Keratinocyte (primary cell): ENCODE data around the gene MEF2A. TPM values are rescaled to one million over a fixed set of nuclear protein-coding genes. Genes with fewer than 3 reads are reported as not detected.

Experiments
- DNase-seq: peaks from one replicate; pipeline ENCODE4 v3.0.0-alpha.2; 2011; ENCODE audit warnings: low read depth, missing footprints, low spot score
- FAIRE-seq: peaks from 2 replicates; lab custom pipeline; 2011; peaks lifted over from hg19 to GRCh38; lab: Jason Lieb, UNC
- H2AFZ ChIP-seq: 2 replicates; pipeline ENCODE4 v1.6.0; 2012; ENCODE audit warnings: low read length, control low read depth, inconsistent platforms; ENCODE audit not compliant: control insufficient read depth
- H3K27ac ChIP-seq: 2 replicates; pipeline ENCODE4 v1.5.1; 2011; ENCODE audit warnings: low read length; ENCODE audit not compliant: control insufficient read depth, insufficient read depth
- H3K27me3 ChIP-seq: 3 replicates; pipeline ENCODE4 v1.6.0; 2011; ENCODE audit warnings: low read length; ENCODE audit not compliant: control insufficient read depth, insufficient read depth; ENCODE audit errors: extremely low read depth
- H3K36me3 ChIP-seq, 2 experiments: 2 replicates in 1 of 2; 3 replicates in 1 of 2; pipeline ENCODE4 v1.5.1; 2011; ENCODE audit warnings: low read length in 2 of 2, mild to moderate bottlenecking in 1 of 2; ENCODE audit not compliant: control insufficient read depth in 2 of 2, insufficient read depth in 2 of 2; ENCODE audit errors: extremely low read depth in 1 of 2
- H3K4me1 ChIP-seq: 3 replicates; pipeline ENCODE4 v1.5.1; 2011; ENCODE audit warnings: low read length; ENCODE audit not compliant: control insufficient read depth, insufficient read depth; ENCODE audit errors: extremely low read depth
- H3K4me2 ChIP-seq: 3 replicates; pipeline ENCODE4 v1.6.0; 2011; ENCODE audit warnings: low read depth, low read length; ENCODE audit not compliant: control insufficient read depth, insufficient read depth; ENCODE audit errors: extremely low read depth
- H3K4me3 ChIP-seq, 3 experiments: fragments of 200-600 bp in 1 of 3; sonication (generic) in 1 of 3; 2 replicates in 2 of 3; 3 replicates in 1 of 3; pipeline ENCODE4 v1.5.1; 2011 to 2016; ENCODE audit warnings: low read length in 3 of 3, mild to moderate bottlenecking in 3 of 3, control low read depth in 2 of 3, inconsistent platforms in 1 of 3, low read depth in 1 of 3, mixed read lengths in 1 of 3, mixed run types in 1 of 3, moderate library complexity in 1 of 3; ENCODE audit not compliant: control insufficient read depth in 2 of 3, insufficient read depth in 2 of 3; ENCODE audit errors: extremely low read depth in 1 of 3
- H3K79me2 ChIP-seq: 2 replicates; pipeline ENCODE4 v1.6.0; 2012; ENCODE audit warnings: low read length; ENCODE audit not compliant: control insufficient read depth, insufficient read depth
- H3K9ac ChIP-seq: 3 replicates; pipeline ENCODE4 v1.6.0; 2011; ENCODE audit warnings: low read length; ENCODE audit not compliant: control insufficient read depth, insufficient read depth; ENCODE audit errors: extremely low read depth
- H3K9me1 ChIP-seq: 3 replicates; pipeline ENCODE4 v1.6.0; 2011; ENCODE audit warnings: low read length; ENCODE audit not compliant: control insufficient read depth, insufficient read depth; ENCODE audit errors: extremely low read depth
- H3K9me3 ChIP-seq: 2 replicates; pipeline ENCODE4 v1.5.1; 2012; ENCODE audit warnings: low read depth, low read length; ENCODE audit not compliant: control insufficient read depth
- H4K20me1 ChIP-seq: 3 replicates; pipeline ENCODE4 v1.6.0; 2011; ENCODE audit warnings: low read length; ENCODE audit not compliant: control insufficient read depth, insufficient read depth; ENCODE audit errors: extremely low read depth
- CTCF ChIP-seq, 3 experiments: IDR thresholded peaks in 1 of 3; conservative IDR thresholded peaks in 1 of 3; optimal IDR thresholded peaks in 1 of 3; 2 replicates in 2 of 3; 3 replicates in 1 of 3; pipeline versions ENCODE3 to v1.5.1; 2011; ENCODE audit warnings: low read length in 3 of 3, mild to moderate bottlenecking in 3 of 3, moderate library complexity in 2 of 3, control low read depth in 1 of 3, inconsistent platforms in 1 of 3; ENCODE audit not compliant: insufficient read depth in 2 of 3; ENCODE audit errors: extremely low read depth in 1 of 3
- EZH2 ChIP-seq: IDR thresholded peaks from one replicate; pipeline ENCODE4 v1.6.1; 2012; ENCODE audit warnings: inconsistent platforms, mild to moderate bottlenecking, low read length, moderate library complexity
- dilution Hi-C: fragments of 300-500 bp; cut with MboI; formaldehyde crosslinking; loops from one replicate; pipeline ENCODE4 v1.7.0; 2020; ENCODE audit warnings: low sequenced_read_pairs; ENCODE audit not compliant: extremely low pct_ligation_motif_present
- polyA plus RNA-seq, 5 experiments: library from polyadenylated mRNA; depleted of rRNA in 3 of 5; stranded (reverse) in 3 of 5; stranded (forward) in 1 of 5; unstranded in 1 of 5; fragments of >200 nt; gene quantifications; 1 replicate in 1 of 5; 2 replicates in 3 of 5; 3 replicates in 1 of 5; pipeline versions ENCODE4 v1.2.1 to v1.2.3, GENCODE V29; 2011 to 2012; ENCODE audit warnings: missing spikeins in 2 of 5, low read depth in 1 of 5, low replicate concordance in 1 of 5

MEF2A gene
- polyA plus RNA-seq, 1 donor (not counting 4 experiments of a cell fraction or from before 2014, with no cell fraction given) = 27.4 TPM

DNA sequence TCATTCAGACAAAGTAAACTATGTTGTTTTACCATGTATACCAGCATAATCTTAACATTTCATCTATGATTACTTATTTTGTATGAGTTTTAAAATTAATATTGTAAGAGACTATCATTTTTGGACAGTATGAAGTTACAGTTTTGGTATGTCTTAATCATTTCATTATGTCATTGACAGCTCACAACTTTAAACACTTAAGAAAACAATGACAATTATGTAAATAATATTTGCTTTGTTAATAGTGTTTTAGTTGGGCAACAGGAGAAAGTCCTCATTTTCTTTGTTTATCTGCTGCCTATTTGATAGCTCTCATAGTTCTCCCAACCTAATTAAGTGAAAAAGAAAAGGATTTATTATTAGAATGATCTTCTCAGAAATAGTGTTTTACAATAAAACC lies 80.2 kb downstream of the MEF2A start:
- Histone ChIP-seq H3K4me2 (no peak overlapping the region), H3K79me2 (no peaks in the 10 kb centered on the region), H3K4me3 (no peak overlapping the region), H3K27me3 (no peaks in the 10 kb centered on the region), H3K9me1 (no peaks in the 10 kb centered on the region), H3K27ac (no peak overlapping the region), H3K9ac (no peak overlapping the region), H4K20me1 (no peaks in the 10 kb centered on the region), H2AFZ (no peak overlapping the region), H3K9me3 (peaks cover 2% of the 10 kb centered on the region), H3K4me1 (peaks cover 9% of the 10 kb centered on the region), H3K36me3 (peaks cover 1 to 3% of the 10 kb centered on the region in 2 experiments)
- no peak for FAIRE-seq
- dilution Hi-C loops = no loop called here
- DNase-seq = no peak
- TF ChIP-seq EZH2 (no peak), CTCF (optimal IDR thresholded peaks at IDR 0.05 in 1 of 3, IDR thresholded peaks at IDR 0.05 in 1 of 3, conservative IDR thresholded peaks at IDR 0.05 in 1 of 3; ENCODE audit: extremely low read depth in 1 of 3, insufficient read depth in 2 of 3, low read length in 3 of 3) (no peak)

- dilution Hi-C loops = no loop called here
- no peak overlapping the region for H3K4me3 ChIP-seq
- H3K9me3 ChIP-seq = peaks cover 2% of the 10 kb centered on the region
- peak overlapping the region; percentile 5 for H3K27ac ChIP-seq
- H2AFZ ChIP-seq = no peak overlapping the region
- H3K36me3 ChIP-seq = peaks cover 0 to 3% of the 10 kb centered on the region in 2 experiments
- peak overlapping the region; percentile 52 for H3K4me2 ChIP-seq
- H3K4me1 ChIP-seq = peaks cover 17% of the 10 kb centered on the region
- no peaks in the 10 kb centered on the region for H4K20me1 ChIP-seq
- FAIRE-seq = peak; percentile 84
- H3K27me3 ChIP-seq = no peaks in the 10 kb centered on the region
- peak; percentile 13 for DNase-seq
- H3K9me1 ChIP-seq = no peaks in the 10 kb centered on the region
- no peak overlapping the region for H3K9ac ChIP-seq
- TF ChIP-seq EZH2 (no peak), CTCF (optimal IDR thresholded peaks at IDR 0.05 in 1 of 3, IDR thresholded peaks at IDR 0.05 in 1 of 3, conservative IDR thresholded peaks at IDR 0.05 in 1 of 3; ENCODE audit: extremely low read depth in 1 of 3, insufficient read depth in 2 of 3, low read length in 3 of 3) (no peak)
- H3K79me2 ChIP-seq = no peaks in the 10 kb centered on the region
Measured at GRCh38 chr15:99651023-99651807, 85.4 kb downstream of the MEF2A start.
